Panc1 (cell line): Measurements from ENCODE around the gene MKRN2OS.

ENCODE experiments used
- POLR2AphosphoS5 ChIP-seq: IDR thresholded peaks from 2 replicates; pipeline ENCODE4 v1.6.1; 2012; ENCODE audit warnings: mild to moderate bottlenecking, low read depth, low read length, moderate library complexity
- SIN3A ChIP-seq: IDR thresholded peaks from 2 replicates; pipeline ENCODE4 v1.6.1; 2012; ENCODE audit warnings: low read depth, mild to moderate bottlenecking, low read length, moderate library complexity, borderline replicate concordance; ENCODE audit not compliant: insufficient read depth
- TF ChIP-seq, protein P1 (sequence below): fragments of 450-650 bp; IDR thresholded peaks from 2 replicates; pipeline ENCODE4 v1.5.1; 2017; ENCODE audit warnings: mild to moderate bottlenecking
- TF ChIP-seq, protein P2 (sequence below), 2 experiments: IDR thresholded peaks; 2 replicates each; pipeline ENCODE4 v1.6.1; 2011 to 2012; ENCODE audit warnings: low read depth in 2 of 2, control low read depth in 1 of 2, low read length in 1 of 2, mild to moderate bottlenecking in 1 of 2, moderate library complexity in 1 of 2; ENCODE audit not compliant: insufficient read depth in 1 of 2

DNA sequence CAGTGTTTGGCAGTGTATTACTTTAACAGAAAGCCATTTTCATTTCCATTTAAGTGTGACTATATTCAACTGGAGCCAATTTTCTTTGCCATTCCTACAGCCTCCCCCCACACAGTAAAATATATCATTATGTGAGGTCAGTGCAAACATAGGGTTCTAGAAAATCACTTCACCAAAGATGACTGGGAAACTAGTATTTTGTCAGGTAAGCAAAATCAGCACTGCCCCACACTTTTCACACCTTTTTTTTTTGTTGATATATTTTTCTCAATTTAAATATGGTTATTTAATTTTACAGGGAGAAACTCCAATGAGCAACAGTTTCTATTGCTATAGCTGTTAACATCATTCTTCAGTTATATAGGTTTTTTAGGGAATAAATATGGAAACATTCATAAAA is 29.7 kb downstream of the MKRN2OS start:
- no peak for TF ChIP-seq POLR2AphosphoS5
- TF ChIP-seq, protein P1, sequence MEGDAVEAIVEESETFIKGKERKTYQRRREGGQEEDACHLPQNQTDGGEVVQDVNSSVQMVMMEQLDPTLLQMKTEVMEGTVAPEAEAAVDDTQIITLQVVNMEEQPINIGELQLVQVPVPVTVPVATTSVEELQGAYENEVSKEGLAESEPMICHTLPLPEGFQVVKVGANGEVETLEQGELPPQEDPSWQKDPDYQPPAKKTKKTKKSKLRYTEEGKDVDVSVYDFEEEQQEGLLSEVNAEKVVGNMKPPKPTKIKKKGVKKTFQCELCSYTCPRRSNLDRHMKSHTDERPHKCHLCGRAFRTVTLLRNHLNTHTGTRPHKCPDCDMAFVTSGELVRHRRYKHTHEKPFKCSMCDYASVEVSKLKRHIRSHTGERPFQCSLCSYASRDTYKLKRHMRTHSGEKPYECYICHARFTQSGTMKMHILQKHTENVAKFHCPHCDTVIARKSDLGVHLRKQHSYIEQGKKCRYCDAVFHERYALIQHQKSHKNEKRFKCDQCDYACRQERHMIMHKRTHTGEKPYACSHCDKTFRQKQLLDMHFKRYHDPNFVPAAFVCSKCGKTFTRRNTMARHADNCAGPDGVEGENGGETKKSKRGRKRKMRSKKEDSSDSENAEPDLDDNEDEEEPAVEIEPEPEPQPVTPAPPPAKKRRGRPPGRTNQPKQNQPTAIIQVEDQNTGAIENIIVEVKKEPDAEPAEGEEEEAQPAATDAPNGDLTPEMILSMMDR, result no peak
- TF ChIP-seq, protein P2, sequence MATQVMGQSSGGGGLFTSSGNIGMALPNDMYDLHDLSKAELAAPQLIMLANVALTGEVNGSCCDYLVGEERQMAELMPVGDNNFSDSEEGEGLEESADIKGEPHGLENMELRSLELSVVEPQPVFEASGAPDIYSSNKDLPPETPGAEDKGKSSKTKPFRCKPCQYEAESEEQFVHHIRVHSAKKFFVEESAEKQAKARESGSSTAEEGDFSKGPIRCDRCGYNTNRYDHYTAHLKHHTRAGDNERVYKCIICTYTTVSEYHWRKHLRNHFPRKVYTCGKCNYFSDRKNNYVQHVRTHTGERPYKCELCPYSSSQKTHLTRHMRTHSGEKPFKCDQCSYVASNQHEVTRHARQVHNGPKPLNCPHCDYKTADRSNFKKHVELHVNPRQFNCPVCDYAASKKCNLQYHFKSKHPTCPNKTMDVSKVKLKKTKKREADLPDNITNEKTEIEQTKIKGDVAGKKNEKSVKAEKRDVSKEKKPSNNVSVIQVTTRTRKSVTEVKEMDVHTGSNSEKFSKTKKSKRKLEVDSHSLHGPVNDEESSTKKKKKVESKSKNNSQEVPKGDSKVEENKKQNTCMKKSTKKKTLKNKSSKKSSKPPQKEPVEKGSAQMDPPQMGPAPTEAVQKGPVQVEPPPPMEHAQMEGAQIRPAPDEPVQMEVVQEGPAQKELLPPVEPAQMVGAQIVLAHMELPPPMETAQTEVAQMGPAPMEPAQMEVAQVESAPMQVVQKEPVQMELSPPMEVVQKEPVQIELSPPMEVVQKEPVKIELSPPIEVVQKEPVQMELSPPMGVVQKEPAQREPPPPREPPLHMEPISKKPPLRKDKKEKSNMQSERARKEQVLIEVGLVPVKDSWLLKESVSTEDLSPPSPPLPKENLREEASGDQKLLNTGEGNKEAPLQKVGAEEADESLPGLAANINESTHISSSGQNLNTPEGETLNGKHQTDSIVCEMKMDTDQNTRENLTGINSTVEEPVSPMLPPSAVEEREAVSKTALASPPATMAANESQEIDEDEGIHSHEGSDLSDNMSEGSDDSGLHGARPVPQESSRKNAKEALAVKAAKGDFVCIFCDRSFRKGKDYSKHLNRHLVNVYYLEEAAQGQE (IDR thresholded peaks at IDR 0.05; ENCODE audit: insufficient read depth in 1 of 2, low read depth in 2 of 2, low read length in 1 of 2), result no peak
- no peak for TF ChIP-seq SIN3A
